HepG2 (cell line): Measurements from ENCODE around the gene MAOB. TPM values are rescaled to one million over a fixed set of nuclear protein-coding genes. Genes with fewer than 3 reads are reported as not detected.

Experiments used
- CENPT ChIP-seq: sonication (generic); formaldehyde crosslinking; IDR thresholded peaks from 2 replicates; pipeline ENCODE4 v1.8.0; 2022; ENCODE audit warnings: low read depth, mild to moderate bottlenecking, moderate library complexity, missing genetic modification reagents
- FOXA3 ChIP-seq: IDR thresholded peaks from 2 replicates; pipeline ENCODE4 v1.6.1; 2016; ENCODE audit warnings: missing genetic modification reagents, missing compliant biosample characterization
- HIVEP1 ChIP-seq: sonication (generic); formaldehyde crosslinking; IDR thresholded peaks from 2 replicates; pipeline ENCODE4 v1.4.0; 2020; ENCODE audit warnings: mild to moderate bottlenecking, missing genetic modification reagents
- HNRNPL ChIP-seq: fragments of 200-400 bp; formaldehyde crosslinking; IDR thresholded peaks from 2 replicates; pipeline ENCODE4 v1.6.1; 2017; ENCODE audit warnings: mild to moderate bottlenecking, low read depth, low read length
- HOXA7 ChIP-seq: sonication (generic); formaldehyde crosslinking; IDR thresholded peaks from 2 replicates; pipeline ENCODE4 v1.8.1; 2022; ENCODE audit warnings: mild to moderate bottlenecking, missing genetic modification reagents, moderate library complexity
- IKZF1 ChIP-seq: fragments of 450-650 bp; IDR thresholded peaks from 2 replicates; pipeline ENCODE4 v1.7.1; 2016
- MAFK ChIP-seq, 2 experiments: IDR thresholded peaks in 1 of 2; conservative IDR thresholded peaks in 1 of 2; 2 replicates each; pipeline ENCODE4 v1.6.1; 2011; ENCODE audit warnings: improper control_type of control experiment in 2 of 2, low read length in 2 of 2
- NFKB2 ChIP-seq: sonication (generic); formaldehyde crosslinking; IDR thresholded peaks from 2 replicates; pipeline ENCODE4 v1.4.0; 2020; ENCODE audit warnings: missing genetic modification reagents, borderline replicate concordance
- SALL2 ChIP-seq: sonication (generic); formaldehyde crosslinking; IDR thresholded peaks from 2 replicates; pipeline ENCODE4 v1.8.1; 2023; ENCODE audit warnings: mild to moderate bottlenecking, missing genetic modification reagents, inconsistent platforms
- SPEN ChIP-seq: sonication (generic); formaldehyde crosslinking; IDR thresholded peaks from 2 replicates; pipeline ENCODE4 v1.5.1; 2020; ENCODE audit warnings: low read depth, mild to moderate bottlenecking, missing genetic modification reagents
- U2AF2 ChIP-seq: fragments of 200-400 bp; formaldehyde crosslinking; IDR thresholded peaks from 2 replicates; pipeline ENCODE4 v1.6.1; 2017; ENCODE audit warnings: low read depth, mild to moderate bottlenecking, low read length
- YEATS4 ChIP-seq: sonication (generic); formaldehyde crosslinking; IDR thresholded peaks from 2 replicates; pipeline ENCODE4 v1.4.0; 2020; ENCODE audit warnings: missing genetic modification reagents, borderline replicate concordance
- ZMAT5 ChIP-seq: sonication (generic); formaldehyde crosslinking; IDR thresholded peaks from 2 replicates; pipeline ENCODE4 v1.5.0; 2020; ENCODE audit warnings: mild to moderate bottlenecking, low read depth, missing genetic modification reagents, borderline replicate concordance
- ZNF224 ChIP-seq: sonication (generic); formaldehyde crosslinking; IDR thresholded peaks from 2 replicates; pipeline ENCODE4 v1.5.0; 2020; ENCODE audit warnings: mild to moderate bottlenecking, missing genetic modification reagents
- ZNF557 ChIP-seq: sonication (generic); formaldehyde crosslinking; IDR thresholded peaks from 2 replicates; pipeline ENCODE4 v1.4.0; 2020; ENCODE audit warnings: missing genetic modification reagents
- ZNF609 ChIP-seq: sonication (generic); formaldehyde crosslinking; IDR thresholded peaks from 2 replicates; pipeline ENCODE4 v1.4.0; 2020; ENCODE audit warnings: mild to moderate bottlenecking, missing genetic modification reagents, borderline replicate concordance
- ZNF616 ChIP-seq: sonication (generic); formaldehyde crosslinking; IDR thresholded peaks from 2 replicates; pipeline ENCODE4 v1.5.0; 2020; ENCODE audit warnings: low read depth, mild to moderate bottlenecking, missing genetic modification reagents
- ZNF709 ChIP-seq: sonication (generic); formaldehyde crosslinking; IDR thresholded peaks from 2 replicates; pipeline ENCODE4 v1.5.0; 2020; ENCODE audit warnings: mild to moderate bottlenecking, missing genetic modification reagents
- ZNF841 ChIP-seq: sonication (generic); formaldehyde crosslinking; IDR thresholded peaks from 2 replicates; pipeline ENCODE4 v1.8.1; 2023; ENCODE audit warnings: missing genetic modification reagents, borderline replicate concordance
- ZSCAN31 ChIP-seq: sonication (generic); formaldehyde crosslinking; IDR thresholded peaks from 2 replicates; pipeline ENCODE4 v1.5.0; 2020; ENCODE audit warnings: low read depth, mild to moderate bottlenecking, missing genetic modification reagents
- polyA plus RNA-seq, 8 experiments: library from polyadenylated mRNA; depleted of rRNA in 3 of 8; stranded (reverse) in 7 of 8; unstranded in 1 of 8; fragments of >200 nt; fragmentation: Illumina TruSeq in 4 of 8; extraction: Trizol in 4 of 8; gene quantifications; 2 replicates each; pipeline versions ENCODE4 v1.2.1 to v1.2.3, GENCODE V29; 2011 to 2016; ENCODE audit warnings: low read depth in 4 of 8, missing spikeins in 1 of 8, mixed read lengths in 1 of 8; ENCODE audit not compliant: insufficient read depth in 1 of 8
- total RNA-seq, 5 experiments: library from RNA; depleted of rRNA; stranded (reverse); fragments of >200 nt; fragmentation: Illumina TruSeq; extraction: Trizol; gene quantifications; 2 replicates each; pipeline ENCODE4 v1.2.3, GENCODE V29; 2016; ENCODE audit warnings: low read depth in 1 of 5
- TF ChIP-seq, protein P1 (sequence below): IDR thresholded peaks from 2 replicates; pipeline ENCODE4 v1.4.0; 2020; ENCODE audit warnings: mild to moderate bottlenecking, missing genetic modification reagents

The MAOB gene
- total and polyA plus RNA-seq, 2 of the 13 experiments (the other 11 are each of a cell fraction or from before 2014, with no cell fraction given): 11.0 to 19.0 TPM

DNA sequence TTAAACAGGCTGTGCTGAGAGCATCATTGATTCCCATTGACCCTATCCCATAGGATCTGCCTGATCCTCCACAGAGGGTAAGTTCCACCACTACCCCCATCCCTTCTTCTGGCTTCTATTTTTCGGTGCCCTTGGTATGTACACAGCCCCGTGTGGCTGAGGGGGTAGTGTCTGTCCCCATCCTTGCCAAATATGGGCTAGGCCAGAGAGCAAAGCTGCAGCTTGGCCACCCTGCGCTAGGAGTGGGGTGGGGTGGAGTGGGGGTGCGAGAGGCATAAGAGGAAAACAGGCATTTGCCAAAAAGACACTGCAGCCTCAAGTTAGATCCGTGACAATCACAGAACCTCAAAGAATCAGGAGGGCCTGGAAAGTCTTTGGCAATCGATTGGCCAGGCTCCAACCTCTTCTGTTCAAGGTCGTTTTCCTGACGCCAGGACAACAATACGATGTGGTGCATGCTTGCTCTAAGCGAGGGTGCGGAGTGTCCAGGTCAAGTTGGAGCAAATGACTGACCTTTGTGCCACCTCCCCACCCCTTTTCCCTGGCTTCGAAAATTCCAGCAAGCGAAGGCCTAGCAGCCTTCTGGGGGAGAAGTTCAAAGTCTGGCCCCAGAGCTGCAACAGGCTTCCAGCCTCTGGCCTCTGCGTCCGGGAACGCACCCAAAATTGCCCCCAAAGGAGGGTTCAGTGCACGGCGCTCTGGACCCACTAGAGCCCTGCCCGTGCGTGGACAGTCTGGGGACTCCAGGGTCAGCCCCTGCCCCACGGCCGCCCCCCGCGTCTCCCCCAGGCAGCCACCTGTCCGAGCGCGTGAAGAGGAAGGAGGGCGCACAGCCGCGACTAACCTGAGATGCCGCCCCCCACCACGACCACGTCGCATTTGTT, 598 bp downstream of the MAOB start (continued):
- TF ChIP-seq ZNF609 (CRISPR knock-in tag) (no peak), ZNF709 (no peak), FOXA3 (peak; percentile 19; the same call in 1 of the 2 replicates), IKZF1 (no peak), MAFK (conservative IDR thresholded peaks at IDR 0.05 in 1 of 2, IDR thresholded peaks at IDR 0.05 in 1 of 2; ENCODE audit: low read length in 2 of 2) (no peak), HNRNPL (no peak), ZMAT5 (CRISPR knock-in tag) (no peak), SPEN (CRISPR knock-in tag) (peak; percentile 39; the same call in 1 of the 2 replicates), ZNF224 (CRISPR knock-in tag) (no peak), ZNF616 (CRISPR knock-in tag) (no peak), ZSCAN31 (CRISPR knock-in tag) (no peak), SALL2 (CRISPR knock-in tag) (no peak), U2AF2 (no peak), ZNF841 (CRISPR knock-in tag) (no peak), HIVEP1 (CRISPR knock-in tag) (no peak), HOXA7 (CRISPR knock-in tag) (no peak), NFKB2 (CRISPR knock-in tag) (peak; percentile 27; the same call in 1 of the 2 replicates), ZNF557 (no peak), CENPT (CRISPR knock-in tag) (no peak), YEATS4 (CRISPR knock-in tag) (peak; percentile 36; the same call in 1 of the 2 replicates)
- TF ChIP-seq, protein P1, sequence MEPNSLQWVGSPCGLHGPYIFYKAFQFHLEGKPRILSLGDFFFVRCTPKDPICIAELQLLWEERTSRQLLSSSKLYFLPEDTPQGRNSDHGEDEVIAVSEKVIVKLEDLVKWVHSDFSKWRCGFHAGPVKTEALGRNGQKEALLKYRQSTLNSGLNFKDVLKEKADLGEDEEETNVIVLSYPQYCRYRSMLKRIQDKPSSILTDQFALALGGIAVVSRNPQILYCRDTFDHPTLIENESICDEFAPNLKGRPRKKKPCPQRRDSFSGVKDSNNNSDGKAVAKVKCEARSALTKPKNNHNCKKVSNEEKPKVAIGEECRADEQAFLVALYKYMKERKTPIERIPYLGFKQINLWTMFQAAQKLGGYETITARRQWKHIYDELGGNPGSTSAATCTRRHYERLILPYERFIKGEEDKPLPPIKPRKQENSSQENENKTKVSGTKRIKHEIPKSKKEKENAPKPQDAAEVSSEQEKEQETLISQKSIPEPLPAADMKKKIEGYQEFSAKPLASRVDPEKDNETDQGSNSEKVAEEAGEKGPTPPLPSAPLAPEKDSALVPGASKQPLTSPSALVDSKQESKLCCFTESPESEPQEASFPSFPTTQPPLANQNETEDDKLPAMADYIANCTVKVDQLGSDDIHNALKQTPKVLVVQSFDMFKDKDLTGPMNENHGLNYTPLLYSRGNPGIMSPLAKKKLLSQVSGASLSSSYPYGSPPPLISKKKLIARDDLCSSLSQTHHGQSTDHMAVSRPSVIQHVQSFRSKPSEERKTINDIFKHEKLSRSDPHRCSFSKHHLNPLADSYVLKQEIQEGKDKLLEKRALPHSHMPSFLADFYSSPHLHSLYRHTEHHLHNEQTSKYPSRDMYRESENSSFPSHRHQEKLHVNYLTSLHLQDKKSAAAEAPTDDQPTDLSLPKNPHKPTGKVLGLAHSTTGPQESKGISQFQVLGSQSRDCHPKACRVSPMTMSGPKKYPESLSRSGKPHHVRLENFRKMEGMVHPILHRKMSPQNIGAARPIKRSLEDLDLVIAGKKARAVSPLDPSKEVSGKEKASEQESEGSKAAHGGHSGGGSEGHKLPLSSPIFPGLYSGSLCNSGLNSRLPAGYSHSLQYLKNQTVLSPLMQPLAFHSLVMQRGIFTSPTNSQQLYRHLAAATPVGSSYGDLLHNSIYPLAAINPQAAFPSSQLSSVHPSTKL (CRISPR knock-in tag): peak; percentile 79
